Raji (cell line): ENCODE measurements around the gene ANKRD23.

Source experiments
- POLR2A ChIP-seq: IDR thresholded peaks from 2 replicates; pipeline ENCODE4 v1.6.1; 2011; ENCODE audit warnings: low read depth, low read length, control low read depth; ENCODE audit not compliant: insufficient read depth

The ANKRD23 gene

GRCh38 chr2:96819128-96819875 is 24.5 kb downstream of the ANKRD23 start:
- no peak for TF ChIP-seq POLR2A

- TF ChIP-seq POLR2A: no peak
Observed at GRCh38 chr2:96817882-96818281, 25.9 kb downstream of the ANKRD23 start.

GRCh38 chr2:96816836-96817702 is 26.8 kb downstream of the ANKRD23 start:
- TF ChIP-seq POLR2A: no peak

GRCh38 chr2:96816127-96816835 is 27.5 kb downstream of the ANKRD23 start, which contains the start of gene CNNM3:
CNNM3 (plus strand) TSS chr2:96816268; CDS start chr2:96816278, 10 bp downstream.
- peak; percentile 73 for TF ChIP-seq POLR2A

GRCh38 chr2:96815326-96816126 is 28.3 kb downstream of the ANKRD23 start:
- TF ChIP-seq POLR2A: peak; percentile 41

- TF ChIP-seq POLR2A: no peak
Observed at GRCh38 chr2:96813656-96814055, 30.2 kb downstream of the ANKRD23 start.

GRCh38 chr2:96811917-96812316 is 31.9 kb downstream of the ANKRD23 start:
- TF ChIP-seq POLR2A: no peak

- TF ChIP-seq POLR2A: no peak
Observed at GRCh38 chr2:96810783-96811192, 33.0 kb downstream of the ANKRD23 start.

- no peak for TF ChIP-seq POLR2A
Observed at GRCh38 chr2:96809951-96810782, 33.7 kb downstream of the ANKRD23 start.

- no peak for TF ChIP-seq POLR2A
Observed at GRCh38 chr2:96809216-96809882, 34.5 kb downstream of the ANKRD23 start.

- no peak for TF ChIP-seq POLR2A
Observed at GRCh38 chr2:96808176-96808837, 35.5 kb downstream of the ANKRD23 start.

- no peak for TF ChIP-seq POLR2A
Observed at GRCh38 chr2:96807127-96807471, 36.7 kb downstream of the ANKRD23 start.

- no peak for TF ChIP-seq POLR2A
Observed at GRCh38 chr2:96806468-96807126, 37.2 kb downstream of the ANKRD23 start.

GRCh38 chr2:96804986-96805385 is 38.8 kb downstream of the ANKRD23 start:
- no peak for TF ChIP-seq POLR2A
